OCI-LY3 (cell line): Measurements from ENCODE around the gene AMMECR1.

Source experiments
- H2AFZ ChIP-seq: fragments of 200-600, 300-600 bp; shearing (Covaris generic); 2 replicates; pipeline ENCODE4 v1.6.0; 2014; ENCODE audit warnings: antibody characterized with exemption, low read depth, low read length
- H3K27ac ChIP-seq: fragments of 200-600, 300-600 bp; sonication (generic); 2 replicates; pipeline ENCODE4 v1.5.1; 2014; ENCODE audit warnings: mild to moderate bottlenecking, low read length, moderate library complexity, mixed read lengths
- H3K27me3 ChIP-seq: fragments of 200-600, 300-600 bp; sonication (generic); 2 replicates; pipeline ENCODE4 v1.6.1; 2014; ENCODE audit warnings: low read depth, low read length, mixed read lengths
- H3K36me3 ChIP-seq: fragments of 200-600, 300-600 bp; sonication (generic); replicated peaks from 2 replicates; pipeline ENCODE3; 2014; ENCODE audit warnings: low read depth, low read length, mixed read lengths
- H3K4me1 ChIP-seq: fragments of 300-600, 200-600 bp; sonication (generic); 2 replicates; pipeline ENCODE4 v1.6.1; 2014; ENCODE audit warnings: low read length, mixed read lengths
- H3K4me2 ChIP-seq: fragments of 200-600, 300-600 bp; sonication (generic); 2 replicates; pipeline ENCODE4 v1.6.1; 2014; ENCODE audit warnings: low read length, mixed read lengths
- H3K4me3 ChIP-seq: fragments of 300-600, 200-600 bp; sonication (generic); 2 replicates; pipeline ENCODE4 v1.5.1; 2014; ENCODE audit warnings: antibody characterized with exemption, mild to moderate bottlenecking, low read length, moderate library complexity
- H3K79me2 ChIP-seq: fragments of 300-600, 200-600 bp; shearing (Covaris generic); 2 replicates; pipeline ENCODE4 v1.6.1; 2014; ENCODE audit warnings: mild to moderate bottlenecking, low read length, mixed read lengths
- H3K9ac ChIP-seq: fragments of 300-600, 200-600 bp; shearing (Covaris generic); 2 replicates; pipeline ENCODE4 v1.6.0; 2014; ENCODE audit warnings: mild to moderate bottlenecking, low read length, moderate library complexity
- H3K9me3 ChIP-seq: fragments of 200-600, 300-600 bp; shearing (Covaris generic); 2 replicates; pipeline ENCODE4 v1.6.1; 2014; ENCODE audit warnings: low read length, mixed read lengths; ENCODE audit not compliant: insufficient read depth
- H4K20me1 ChIP-seq: fragments of 200-600, 300-600 bp; sonication (generic); 2 replicates; pipeline ENCODE4 v1.6.1; 2016; ENCODE audit warnings: low read length, mixed read lengths; ENCODE audit not compliant: insufficient read depth
- EZH2phosphoT487 ChIP-seq: fragments of 200-600 bp; shearing (Covaris generic); IDR thresholded peaks from 2 replicates; pipeline ENCODE4 v1.6.1; 2018; ENCODE audit warnings: antibody characterized with exemption, mixed run types, low read depth
- TF ChIP-seq, protein P1 (sequence below): fragments of 200-600, 300-600 bp; sonication (generic); IDR thresholded peaks from 2 replicates; pipeline ENCODE4 v1.5.1; 2014; ENCODE audit warnings: antibody characterized with exemption, low read length, low read depth

AMMECR1 gene

GRCh38 chrX:110153244-110153643 lies 164.6 kb downstream of the AMMECR1 start:
- H3K9me3 ChIP-seq, result no peaks in the 10 kb centered on the region

GRCh38 chrX:110146521-110146920 lies 171.4 kb downstream of the AMMECR1 start:
- Histone ChIP-seq H3K4me3 (no peak overlapping the region), H3K27me3 (no peaks in the 10 kb centered on the region), H3K9ac (no peak overlapping the region), H3K27ac (no peak overlapping the region), H2AFZ (no peak overlapping the region), H3K4me1 (no peaks in the 10 kb centered on the region), H3K36me3 (no peaks in the 10 kb centered on the region), H3K79me2 (no peaks in the 10 kb centered on the region), H3K9me3 (no peaks in the 10 kb centered on the region), H4K20me1 (no peaks in the 10 kb centered on the region), H3K4me2 (no peak overlapping the region)
- TF ChIP-seq, protein P1, sequence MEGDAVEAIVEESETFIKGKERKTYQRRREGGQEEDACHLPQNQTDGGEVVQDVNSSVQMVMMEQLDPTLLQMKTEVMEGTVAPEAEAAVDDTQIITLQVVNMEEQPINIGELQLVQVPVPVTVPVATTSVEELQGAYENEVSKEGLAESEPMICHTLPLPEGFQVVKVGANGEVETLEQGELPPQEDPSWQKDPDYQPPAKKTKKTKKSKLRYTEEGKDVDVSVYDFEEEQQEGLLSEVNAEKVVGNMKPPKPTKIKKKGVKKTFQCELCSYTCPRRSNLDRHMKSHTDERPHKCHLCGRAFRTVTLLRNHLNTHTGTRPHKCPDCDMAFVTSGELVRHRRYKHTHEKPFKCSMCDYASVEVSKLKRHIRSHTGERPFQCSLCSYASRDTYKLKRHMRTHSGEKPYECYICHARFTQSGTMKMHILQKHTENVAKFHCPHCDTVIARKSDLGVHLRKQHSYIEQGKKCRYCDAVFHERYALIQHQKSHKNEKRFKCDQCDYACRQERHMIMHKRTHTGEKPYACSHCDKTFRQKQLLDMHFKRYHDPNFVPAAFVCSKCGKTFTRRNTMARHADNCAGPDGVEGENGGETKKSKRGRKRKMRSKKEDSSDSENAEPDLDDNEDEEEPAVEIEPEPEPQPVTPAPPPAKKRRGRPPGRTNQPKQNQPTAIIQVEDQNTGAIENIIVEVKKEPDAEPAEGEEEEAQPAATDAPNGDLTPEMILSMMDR, result peak; percentile 60
- TF ChIP-seq EZH2phosphoT487, result no peak

More at GRCh38 chrX:110153244-110153643, 164.6 kb downstream of the AMMECR1 start:
- Histone ChIP-seq H3K4me2 (no peak overlapping the region), H3K27ac (no peak overlapping the region), H3K27me3 (no peaks in the 10 kb centered on the region), H4K20me1 (no peaks in the 10 kb centered on the region), H3K79me2 (no peaks in the 10 kb centered on the region), H3K4me3 (no peak overlapping the region), H3K4me1 (no peaks in the 10 kb centered on the region), H3K36me3 (no peaks in the 10 kb centered on the region), H2AFZ (no peak overlapping the region), H3K9ac (no peak overlapping the region)
- TF ChIP-seq, protein P1, result no peak
- no peak for TF ChIP-seq EZH2phosphoT487

DNA sequence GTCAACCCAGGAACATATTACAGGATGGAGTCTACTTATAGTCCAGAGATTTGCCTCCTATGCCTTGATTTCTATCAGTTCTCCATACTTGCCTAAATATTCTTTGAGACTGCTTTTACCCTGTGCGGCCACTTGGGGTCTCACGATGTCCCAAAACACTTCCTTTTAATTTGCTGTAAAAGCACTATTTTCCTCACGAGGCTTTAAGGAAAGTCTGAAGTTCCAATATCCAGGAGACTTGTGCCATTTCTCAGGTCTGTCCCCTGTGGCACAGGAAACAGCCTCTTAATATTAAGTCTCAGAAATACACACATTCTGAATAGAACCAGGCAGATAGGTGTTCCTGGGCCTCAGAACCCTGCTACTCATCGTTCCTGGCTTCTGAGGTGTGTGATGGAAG lies 172.0 kb downstream of the AMMECR1 start:
- Histone ChIP-seq H3K4me2 (no peak overlapping the region), H3K36me3 (no peaks in the 10 kb centered on the region), H3K27ac (no peak overlapping the region), H3K9me3 (no peaks in the 10 kb centered on the region), H3K4me1 (no peaks in the 10 kb centered on the region), H3K27me3 (no peaks in the 10 kb centered on the region), H3K79me2 (no peaks in the 10 kb centered on the region), H3K9ac (no peak overlapping the region), H3K4me3 (no peak overlapping the region), H2AFZ (no peak overlapping the region), H4K20me1 (no peaks in the 10 kb centered on the region)
- TF ChIP-seq EZH2phosphoT487, result no peak
- TF ChIP-seq, protein P1, result peak; percentile 54

GRCh38 chrX:110145311-110145710 lies 172.6 kb downstream of the AMMECR1 start:
- H3K4me2 ChIP-seq, result no peak overlapping the region
- no peaks in the 10 kb centered on the region for H4K20me1 ChIP-seq

More at GRCh38 chrX:110145311-110145710, 172.6 kb downstream of the AMMECR1 start:
- TF ChIP-seq, protein P1, result no peak
- TF ChIP-seq EZH2phosphoT487, result no peak
- Histone ChIP-seq H2AFZ (no peak overlapping the region), H3K79me2 (no peaks in the 10 kb centered on the region), H3K9ac (no peak overlapping the region), H3K27me3 (no peaks in the 10 kb centered on the region), H3K27ac (no peak overlapping the region), H3K4me1 (no peaks in the 10 kb centered on the region), H3K9me3 (no peaks in the 10 kb centered on the region), H3K4me3 (no peak overlapping the region), H3K36me3 (no peaks in the 10 kb centered on the region)
